MCF 10A (cell line): Measurements from ENCODE around the gene MT1E. TPM values are rescaled to one million over a fixed set of nuclear protein-coding genes. Genes with fewer than 3 reads are reported as not detected.
A peak's percentile ranks its signal among the peaks of the same experiment; 100 is the strongest.

ENCODE experiments used
- BruUV-seq: library from RNA; stranded (reverse); fragments of 400-500 nt; replicated peaks from 2 replicates; lab custom pipeline; 2021; lab: Mats Ljungman, UMichigan
- CTCF ChIA-PET: fragments of 300-600 bp; sonication (Branson Sonifier 250); formaldehyde crosslinking; extraction: SDS; loops from one replicate; lab custom pipeline; 2021; ENCODE audit warnings: antibody characterized with exemption, inconsistent platforms; lab: Yijun Ruan, JAX
- POLR2A ChIA-PET: fragments of 300-600, 350-650 bp; sonication (Branson Sonifier 250); formaldehyde crosslinking; extraction: SDS; loops from one replicate; lab custom pipeline; 2020; ENCODE audit warnings: antibody characterized with exemption, inconsistent platforms; lab: Yijun Ruan, JAX
- DNase-seq: peaks from one replicate; pipeline ENCODE4 v3.0.0-alpha.2; 2018; ENCODE audit not compliant: unreplicated experiment
- H3K27ac Mint-ChIP-seq: one replicate; pipeline ENCODE4 v1.8.0; 2022; ENCODE audit warnings: mild to moderate bottlenecking, low read depth, mixed read lengths; ENCODE audit not compliant: unreplicated experiment
- H3K27me3 Mint-ChIP-seq: one replicate; pipeline ENCODE4 v1.8.0; 2022; ENCODE audit warnings: mixed read lengths; ENCODE audit not compliant: insufficient read depth, unreplicated experiment
- H3K36me3 Mint-ChIP-seq: one replicate; pipeline ENCODE4 v1.8.0; 2022; ENCODE audit warnings: mild to moderate bottlenecking, moderate library complexity, mixed read lengths; ENCODE audit not compliant: insufficient read depth, unreplicated experiment
- H3K4me1 Mint-ChIP-seq: one replicate; pipeline ENCODE4 v1.8.0; 2022; ENCODE audit warnings: mixed read lengths; ENCODE audit not compliant: insufficient read depth, unreplicated experiment
- H3K4me3 Mint-ChIP-seq: one replicate; pipeline ENCODE4 v1.8.0; 2022; ENCODE audit warnings: mild to moderate bottlenecking, moderate library complexity, mixed read lengths; ENCODE audit not compliant: unreplicated experiment
- H3K9me3 Mint-ChIP-seq: one replicate; pipeline ENCODE4 v1.8.0; 2022; ENCODE audit warnings: mixed read lengths; ENCODE audit not compliant: unreplicated experiment
- CTCF ChIP-seq: fragments of 200-600 bp; IDR thresholded peaks from one replicate; pipeline ENCODE4 v1.8.0; 2022; ENCODE audit warnings: antibody characterized with exemption, mild to moderate bottlenecking; ENCODE audit not compliant: unreplicated experiment
- intact Hi-C: fragments of 100-400 bp; cut with micrococcal nuclease; formaldehyde crosslinking; loops from 2 replicates; pipeline ENCODE4 v1.14.1; 2022
- total RNA-seq: library from RNA; stranded (reverse); gene quantifications from 2 replicates; pipeline ENCODE4 v1.2.3, GENCODE V29; 2022

MT1E gene
- total RNA-seq, 1 experiment from 2014 or later: 934 TPM

GRCh38 chr16:56593573-56594291 lies 31.8 kb upstream of the MT1E start:
- H3K36me3 Mint-ChIP-seq: peaks cover 5% of the 10 kb centered on the region
- no peak overlapping the region for H3K4me3 Mint-ChIP-seq
- intact Hi-C loops: no loop called here
- TF ChIP-seq CTCF: no peak
- no peaks in the 10 kb centered on the region for H3K4me1 Mint-ChIP-seq
- H3K27me3 Mint-ChIP-seq: no peaks in the 10 kb centered on the region
- BruUV-seq: no TSS peak
- H3K9me3 Mint-ChIP-seq: peaks cover 9% of the 10 kb centered on the region
- no peak overlapping the region for H3K27ac Mint-ChIP-seq
- ChIA-PET CTCF (interaction anchor here (0.7 to 1.1 kb wide), 4 partner anchors 79 to 108 kb away, joined by 3 to 4 read pairs (median 4); no protein-coding TSS in a partner anchor), POLR2A (no interaction called here)
- DNase-seq: no peak

- intact Hi-C loops: no loop called here
- Mint-ChIP-seq H3K4me3 (no peak overlapping the region), H3K9me3 (peaks cover 9% of the 10 kb centered on the region), H3K27ac (no peak overlapping the region), H3K27me3 (no peaks in the 10 kb centered on the region), H3K36me3 (peaks cover 5% of the 10 kb centered on the region), H3K4me1 (no peaks in the 10 kb centered on the region)
- TF ChIP-seq CTCF: no peak
- DNase-seq: no peak
- BruUV-seq: no TSS peak
- POLR2A ChIA-PET: no interaction called here
- CTCF ChIA-PET: interaction anchor here (0.9 to 1.1 kb wide), 3 partner anchors 80 to 108 kb away, joined by 3 to 4 read pairs (median 3); no protein-coding TSS in a partner anchor
These were observed 31.3 kb upstream of the MT1E start for GRCh38 chr16:56594292-56594619.

- POLR2A ChIA-PET: interaction anchor here (0.6 to 1.8 kb wide), 9 partner anchors 10 to 656 kb away, joined by 3 to 8 read pairs (median 4); partner anchors contain the start of gene MT1E
These were observed 25.1 kb upstream of the MT1E start for GRCh38 chr16:56600398-56600999.

More at GRCh38 chr16:56600398-56600999, 25.1 kb upstream of the MT1E start:
- peak; percentile 81 for DNase-seq
- no TSS peak for BruUV-seq
- Mint-ChIP-seq H3K36me3 (peaks cover 3% of the 10 kb centered on the region), H3K9me3 (peaks cover 9% of the 10 kb centered on the region), H3K4me3 (no peak overlapping the region), H3K4me1 (peaks cover 14% of the 10 kb centered on the region), H3K27me3 (no peaks in the 10 kb centered on the region), H3K27ac (no peak overlapping the region)
- CTCF ChIA-PET: interaction anchor here (0.5 to 7.2 kb wide), 33 partner anchors 8 to 268 kb away, joined by 3 to 105 read pairs (median 4); partner anchors contain the start of gene MT2A
- peak; percentile 71 for TF ChIP-seq CTCF
- intact Hi-C loops: loop anchor here (1.0 kb wide), 3 partner anchors 23 to 102 kb away; no protein-coding TSS in a partner anchor
